D721Med (cell line): ENCODE data around the gene PGPEP1.
A peak's percentile ranks its signal among the peaks of the same experiment; 100 is the strongest.
"Not testable (repeated sequence)": the region's sequence is repeated elsewhere in the genome, so short reads cannot be mapped to it uniquely, and the experiment has no call there.

Experiments used
- DNase-seq: peaks from one replicate; pipeline ENCODE4 v3.0.0; 2011; ENCODE audit warnings: low spot score; ENCODE audit not compliant: insufficient read length
- FAIRE-seq: peaks from 2 replicates; lab custom pipeline; 2011; peaks lifted over from hg19 to GRCh38; lab: Jason Lieb, UNC
- TF ChIP-seq, protein P1 (sequence below): IDR thresholded peaks from 2 replicates; pipeline ENCODE4 v1.5.1; 2012; ENCODE audit warnings: mild to moderate bottlenecking, control low read depth; ENCODE audit not compliant: insufficient read depth; ENCODE audit errors: missing control alignments

PGPEP1 gene

DNA sequence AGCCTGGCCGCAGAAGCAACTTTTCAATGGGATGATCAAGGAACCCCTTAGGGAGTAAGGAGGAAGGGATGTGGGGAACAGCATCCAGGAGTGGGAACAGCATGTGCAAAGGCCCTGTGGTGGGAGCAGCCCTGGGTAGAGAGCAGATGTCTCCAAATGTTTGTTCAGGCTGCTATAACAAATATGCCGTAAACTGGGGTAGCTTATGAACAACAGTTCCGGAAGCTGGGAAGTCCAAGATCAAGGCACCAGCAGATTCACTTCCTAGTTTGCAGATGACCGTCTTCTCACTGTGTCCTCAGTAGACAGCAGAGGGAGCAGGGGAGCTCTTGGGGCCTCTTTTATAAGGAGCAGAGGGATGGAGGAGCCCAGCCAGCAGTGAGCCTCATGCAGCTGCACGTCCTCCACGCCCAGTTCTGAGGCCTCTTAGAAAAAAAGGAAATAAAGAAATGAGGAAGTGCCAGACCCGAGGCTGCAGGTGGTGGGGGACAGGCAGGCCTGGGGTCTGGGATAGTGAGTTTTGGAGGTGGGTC lies 61.2 kb downstream of the PGPEP1 start:
- FAIRE-seq: no peak
- no peak for DNase-seq
- TF ChIP-seq, protein P1, sequence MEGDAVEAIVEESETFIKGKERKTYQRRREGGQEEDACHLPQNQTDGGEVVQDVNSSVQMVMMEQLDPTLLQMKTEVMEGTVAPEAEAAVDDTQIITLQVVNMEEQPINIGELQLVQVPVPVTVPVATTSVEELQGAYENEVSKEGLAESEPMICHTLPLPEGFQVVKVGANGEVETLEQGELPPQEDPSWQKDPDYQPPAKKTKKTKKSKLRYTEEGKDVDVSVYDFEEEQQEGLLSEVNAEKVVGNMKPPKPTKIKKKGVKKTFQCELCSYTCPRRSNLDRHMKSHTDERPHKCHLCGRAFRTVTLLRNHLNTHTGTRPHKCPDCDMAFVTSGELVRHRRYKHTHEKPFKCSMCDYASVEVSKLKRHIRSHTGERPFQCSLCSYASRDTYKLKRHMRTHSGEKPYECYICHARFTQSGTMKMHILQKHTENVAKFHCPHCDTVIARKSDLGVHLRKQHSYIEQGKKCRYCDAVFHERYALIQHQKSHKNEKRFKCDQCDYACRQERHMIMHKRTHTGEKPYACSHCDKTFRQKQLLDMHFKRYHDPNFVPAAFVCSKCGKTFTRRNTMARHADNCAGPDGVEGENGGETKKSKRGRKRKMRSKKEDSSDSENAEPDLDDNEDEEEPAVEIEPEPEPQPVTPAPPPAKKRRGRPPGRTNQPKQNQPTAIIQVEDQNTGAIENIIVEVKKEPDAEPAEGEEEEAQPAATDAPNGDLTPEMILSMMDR: peak; percentile 2

DNA sequence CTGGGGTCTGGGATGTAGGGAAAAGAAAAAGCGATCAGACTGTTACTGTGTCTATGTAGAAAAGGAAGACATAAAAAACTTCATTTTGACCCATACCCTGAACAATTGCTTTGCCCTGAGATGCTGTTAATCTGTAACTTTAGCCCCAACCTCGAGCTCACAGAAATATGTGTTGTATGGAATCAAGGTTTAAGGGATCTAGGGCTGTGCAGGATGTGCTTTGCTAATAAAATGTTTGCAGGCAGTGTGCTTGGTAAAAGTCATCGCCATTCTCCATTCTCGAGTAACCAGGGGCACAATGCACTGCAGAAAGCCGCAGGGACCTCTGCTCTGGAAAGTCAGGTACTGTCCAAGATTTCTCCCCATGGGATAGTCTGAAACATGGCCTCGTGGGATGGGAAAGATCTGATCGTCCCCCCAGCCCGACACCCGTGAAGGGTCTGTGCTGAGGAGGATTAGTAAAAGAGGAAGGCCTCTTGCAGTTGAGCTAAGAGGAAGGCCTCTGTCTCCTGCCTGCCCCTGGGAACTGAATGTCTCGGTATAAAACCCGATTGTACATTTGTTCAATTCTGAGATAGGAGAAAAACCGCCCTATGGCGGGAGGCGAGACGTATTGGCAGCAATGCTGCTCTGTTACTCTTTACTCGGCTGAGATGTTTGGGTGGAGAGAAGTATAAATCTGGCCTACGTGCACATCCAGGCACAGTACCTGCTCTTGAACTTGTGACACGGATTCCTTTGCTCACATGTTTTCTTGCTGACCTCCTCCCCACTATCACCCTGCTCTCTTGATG lies 62.3 kb downstream of the PGPEP1 start:
- not testable (repeated sequence) for FAIRE-seq, DNase-seq

DNA sequence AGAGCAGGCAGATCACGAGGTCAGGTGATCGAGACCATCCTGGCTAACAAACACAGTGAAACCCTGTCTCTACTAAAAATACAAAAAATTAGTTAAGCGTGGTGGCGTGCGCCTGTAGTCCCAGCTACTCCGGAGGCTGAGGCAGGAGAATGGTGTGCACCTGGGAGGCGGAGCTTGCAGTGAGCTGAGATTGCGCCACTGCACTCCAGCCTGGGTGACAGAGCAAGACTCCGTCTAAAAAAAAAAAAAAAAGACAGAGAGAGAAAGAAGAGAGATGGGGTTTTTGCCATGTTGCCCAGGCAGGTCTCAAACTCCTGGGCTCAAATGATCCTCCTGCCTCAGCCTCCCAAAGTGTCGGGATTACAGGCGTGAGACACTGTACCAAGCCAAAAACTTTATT lies 65.4 kb downstream of the PGPEP1 start:
- FAIRE-seq, DNase-seq: not testable (repeated sequence)

DNA sequence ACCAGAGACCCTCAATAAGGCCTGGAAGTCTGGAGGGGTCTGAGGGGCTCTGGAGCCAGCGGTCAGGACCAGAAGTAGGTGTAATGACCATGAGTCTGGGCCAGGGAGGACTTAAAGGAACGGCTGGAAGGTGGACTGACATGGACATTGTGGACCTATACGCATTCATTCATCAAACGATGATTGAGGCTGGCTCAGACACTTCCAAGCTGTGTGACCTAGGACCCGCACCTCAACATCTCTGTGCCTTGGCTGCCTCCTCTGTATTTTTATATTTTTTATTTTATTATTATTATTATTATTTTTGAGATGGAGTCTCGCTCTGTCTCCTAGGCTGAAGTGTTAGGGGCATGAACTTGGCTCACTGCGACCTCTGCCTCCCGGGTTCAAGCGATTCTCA lies 66.4 kb downstream of the PGPEP1 start:
- FAIRE-seq (no peak), DNase-seq (no peak)
- TF ChIP-seq, protein P1: no peak

DNA sequence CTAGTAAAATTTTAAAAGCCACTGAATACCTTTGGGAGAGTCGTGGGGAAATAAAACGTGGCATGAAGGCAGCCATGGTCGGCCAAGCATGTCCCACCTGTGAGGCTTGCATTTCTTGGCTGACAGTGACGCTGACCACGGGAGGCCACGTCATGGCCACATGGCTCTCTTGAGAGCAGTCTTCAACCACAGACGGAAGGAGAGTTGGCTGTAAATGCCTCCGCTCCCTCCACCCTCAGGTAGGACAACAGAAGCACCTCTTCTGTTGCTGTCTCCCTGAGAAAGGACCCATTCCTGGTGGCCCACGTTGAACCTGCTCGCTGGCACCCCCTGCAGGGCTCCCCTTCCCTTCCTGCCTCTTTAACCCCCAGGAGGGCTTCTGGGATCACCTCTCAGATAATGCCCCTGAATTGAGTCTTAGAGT lies 67.7 kb downstream of the PGPEP1 start:
- FAIRE-seq (no peak), DNase-seq (no peak)
- TF ChIP-seq, protein P1: peak; percentile 17

DNA sequence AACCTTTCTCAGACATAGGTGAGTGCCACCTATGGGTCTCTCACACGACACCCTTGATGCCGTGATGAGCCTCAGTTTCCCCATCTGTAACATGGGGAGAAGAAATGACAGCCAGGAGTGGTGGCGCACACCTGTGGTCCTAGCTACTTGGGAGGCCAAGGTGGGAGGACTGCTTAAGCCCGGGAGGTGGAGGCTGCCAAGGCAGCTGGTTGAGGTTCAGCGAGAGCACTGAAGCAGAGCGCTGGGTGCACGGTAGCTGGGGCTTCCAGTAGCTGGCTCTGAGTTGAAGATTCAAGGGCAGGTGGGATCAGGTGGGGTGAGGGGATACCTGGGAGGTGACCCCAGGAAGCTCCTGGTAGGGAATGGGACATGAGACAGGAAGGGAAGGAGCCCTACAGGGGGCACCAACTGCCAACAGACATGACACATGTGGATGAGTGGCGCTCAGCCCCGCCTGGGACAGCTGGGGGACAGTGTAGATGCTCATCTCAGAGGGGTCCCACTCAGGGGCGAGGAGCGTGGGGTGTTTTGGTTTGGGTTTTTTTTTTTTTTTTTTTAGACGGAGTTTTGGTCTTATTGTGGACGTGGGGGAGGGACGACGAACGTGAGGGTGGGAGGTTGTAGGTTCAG lies 72.3 kb downstream of the PGPEP1 start:
- FAIRE-seq (no peak), DNase-seq (no peak)
- TF ChIP-seq, protein P1: no peak

DNA sequence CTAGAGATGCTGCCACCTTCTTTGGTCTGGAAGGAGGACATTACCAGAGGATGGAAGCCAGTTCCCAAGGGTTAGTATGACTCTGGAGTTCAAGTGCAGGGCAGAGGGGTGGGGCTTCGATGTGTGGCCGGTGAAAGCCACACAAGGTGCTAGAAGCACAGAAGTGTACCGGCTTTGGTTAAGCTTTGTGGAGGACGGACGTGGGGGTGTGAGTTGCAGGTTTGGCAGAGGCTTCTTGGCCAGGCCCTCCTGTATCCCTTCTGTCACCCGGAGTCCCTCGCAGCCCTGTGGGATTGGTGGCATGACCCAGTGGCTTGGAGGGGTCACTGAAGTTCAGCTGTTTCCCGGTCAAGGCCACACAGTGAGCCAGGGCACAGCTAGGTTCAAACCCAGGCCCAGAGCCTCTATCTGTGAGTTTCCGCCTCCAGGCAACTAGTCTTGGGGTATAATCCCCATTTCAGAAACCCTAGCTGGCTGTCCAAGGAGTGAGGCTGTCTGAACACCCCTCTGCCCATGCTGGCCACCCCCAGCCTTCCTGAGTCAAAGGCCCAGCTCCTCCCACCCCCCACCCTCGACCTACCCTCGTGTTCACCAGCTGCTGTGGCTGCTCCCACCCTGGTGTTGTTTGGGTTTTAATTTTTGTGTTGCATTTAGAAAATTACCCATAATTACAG lies 74.2 kb downstream of the PGPEP1 start:
- DNase-seq (no peak), FAIRE-seq (no peak)
- TF ChIP-seq, protein P1: no peak
